SK-N-SH treated with all-trans-retinoic acid at 6 μM for 48 hours (cell line): ENCODE measurements around the gene PSAT1.

Experiments used
- ARNTL ChIP-seq: fragments of 450-650 bp; formaldehyde crosslinking; IDR thresholded peaks from 2 replicates; pipeline ENCODE4 v1.5.0; 2020; ENCODE audit warnings: low read depth, mild to moderate bottlenecking, moderate library complexity, borderline replicate concordance
- CSDC2 ChIP-seq: fragments of 250-450 bp; sonication (Bioruptor Pico); IDR thresholded peaks from 2 replicates; pipeline ENCODE4 v1.5.0; 2020; ENCODE audit warnings: mild to moderate bottlenecking, moderate library complexity
- OSR1 ChIP-seq: fragments of 250-450 bp; sonication (Bioruptor Pico); IDR thresholded peaks from 2 replicates; pipeline ENCODE4 v1.8.0; 2022; ENCODE audit warnings: moderate library complexity, mild to moderate bottlenecking, inconsistent platforms
- PPARA ChIP-seq: fragments of 250-450 bp; sonication (Bioruptor Pico); IDR thresholded peaks from 2 replicates; pipeline ENCODE4 v1.5.0; 2020; ENCODE audit warnings: mild to moderate bottlenecking, borderline replicate concordance
- RARB ChIP-seq: fragments of 250-450 bp; sonication (Bioruptor Pico); IDR thresholded peaks from 2 replicates; pipeline ENCODE4 v1.8.0; 2021; ENCODE audit warnings: mild to moderate bottlenecking, moderate library complexity
- SNAI2 ChIP-seq: fragments of 250-450 bp; sonication (Bioruptor Pico); IDR thresholded peaks from 2 replicates; pipeline ENCODE4 v1.5.0; 2020; ENCODE audit warnings: mild to moderate bottlenecking, moderate library complexity
- TOX ChIP-seq: fragments of 250-450 bp; sonication (Bioruptor Pico); IDR thresholded peaks from 2 replicates; pipeline ENCODE4 v1.8.0; 2021; ENCODE audit warnings: mild to moderate bottlenecking, moderate library complexity, borderline replicate concordance
- ZC3H10 ChIP-seq: fragments of 250-450 bp; sonication (Bioruptor Pico); IDR thresholded peaks from 2 replicates; pipeline ENCODE4 v1.5.1; 2021; ENCODE audit warnings: mild to moderate bottlenecking, moderate library complexity
- ZFP3 ChIP-seq: fragments of 250-450 bp; sonication (Bioruptor Pico); IDR thresholded peaks from 2 replicates; pipeline ENCODE4 v1.5.0; 2020; ENCODE audit warnings: mild to moderate bottlenecking, moderate library complexity
- ZNF8 ChIP-seq: fragments of 450-650 bp; formaldehyde crosslinking; IDR thresholded peaks from 2 replicates; pipeline ENCODE4 v1.5.0; 2020; ENCODE audit warnings: mild to moderate bottlenecking, moderate library complexity
- TF ChIP-seq, protein P1 (sequence below): fragments of 250-450 bp; sonication (Bioruptor Pico); IDR thresholded peaks from 2 replicates; pipeline ENCODE4 v1.5.1; 2020; ENCODE audit warnings: low read depth, mild to moderate bottlenecking, moderate library complexity
- TF ChIP-seq, protein P2 (sequence below): fragments of 250-450 bp; sonication (Bioruptor Pico); IDR thresholded peaks from 2 replicates; pipeline ENCODE4 v1.8.0; 2020; ENCODE audit warnings: mild to moderate bottlenecking, moderate library complexity, borderline replicate concordance

GRCh38 chr9:78286946-78287388, 10.0 kb upstream of the PSAT1 start:
- no peak for TF ChIP-seq SNAI2 (CRISPR knock-in tag)
- no peak for TF ChIP-seq CSDC2 (CRISPR knock-in tag)
- no peak for TF ChIP-seq ZNF8
- TF ChIP-seq OSR1 (CRISPR knock-in tag) = no peak
- TF ChIP-seq ZFP3 (CRISPR knock-in tag) = no peak
- TF ChIP-seq PPARA (CRISPR knock-in tag) = no peak
- no peak for TF ChIP-seq TOX
- TF ChIP-seq ZC3H10 (CRISPR knock-in tag) = no peak
- TF ChIP-seq ARNTL (CRISPR knock-in tag) = no peak
- TF ChIP-seq, protein P1, sequence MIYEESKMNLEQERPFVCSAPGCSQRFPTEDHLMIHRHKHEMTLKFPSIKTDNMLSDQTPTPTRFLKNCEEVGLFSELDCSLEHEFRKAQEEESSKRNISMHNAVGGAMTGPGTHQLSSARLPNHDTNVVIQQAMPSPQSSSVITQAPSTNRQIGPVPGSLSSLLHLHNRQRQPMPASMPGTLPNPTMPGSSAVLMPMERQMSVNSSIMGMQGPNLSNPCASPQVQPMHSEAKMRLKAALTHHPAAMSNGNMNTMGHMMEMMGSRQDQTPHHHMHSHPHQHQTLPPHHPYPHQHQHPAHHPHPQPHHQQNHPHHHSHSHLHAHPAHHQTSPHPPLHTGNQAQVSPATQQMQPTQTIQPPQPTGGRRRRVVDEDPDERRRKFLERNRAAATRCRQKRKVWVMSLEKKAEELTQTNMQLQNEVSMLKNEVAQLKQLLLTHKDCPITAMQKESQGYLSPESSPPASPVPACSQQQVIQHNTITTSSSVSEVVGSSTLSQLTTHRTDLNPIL (CRISPR knock-in tag) = no peak
- no peak for TF ChIP-seq RARB (CRISPR knock-in tag)
- TF ChIP-seq, protein P2, sequence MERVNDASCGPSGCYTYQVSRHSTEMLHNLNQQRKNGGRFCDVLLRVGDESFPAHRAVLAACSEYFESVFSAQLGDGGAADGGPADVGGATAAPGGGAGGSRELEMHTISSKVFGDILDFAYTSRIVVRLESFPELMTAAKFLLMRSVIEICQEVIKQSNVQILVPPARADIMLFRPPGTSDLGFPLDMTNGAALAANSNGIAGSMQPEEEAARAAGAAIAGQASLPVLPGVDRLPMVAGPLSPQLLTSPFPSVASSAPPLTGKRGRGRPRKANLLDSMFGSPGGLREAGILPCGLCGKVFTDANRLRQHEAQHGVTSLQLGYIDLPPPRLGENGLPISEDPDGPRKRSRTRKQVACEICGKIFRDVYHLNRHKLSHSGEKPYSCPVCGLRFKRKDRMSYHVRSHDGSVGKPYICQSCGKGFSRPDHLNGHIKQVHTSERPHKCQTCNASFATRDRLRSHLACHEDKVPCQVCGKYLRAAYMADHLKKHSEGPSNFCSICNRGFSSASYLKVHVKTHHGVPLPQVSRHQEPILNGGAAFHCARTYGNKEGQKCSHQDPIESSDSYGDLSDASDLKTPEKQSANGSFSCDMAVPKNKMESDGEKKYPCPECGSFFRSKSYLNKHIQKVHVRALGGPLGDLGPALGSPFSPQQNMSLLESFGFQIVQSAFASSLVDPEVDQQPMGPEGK (CRISPR knock-in tag) = no peak
